HG03196 (cell line): Measurements from ENCODE around the gene MEX3A.
"Not testable (repeated sequence)": the region's sequence is repeated elsewhere in the genome, so short reads cannot be mapped to it uniquely, and the experiment has no call there.

ENCODE experiments used
- ATAC-seq: cut with Tn5 transposase; IDR thresholded peaks from one replicate; pipeline ENCODE4 v1.9.1; 2021; ENCODE audit not compliant: unreplicated experiment

Gene MEX3A

DNA sequence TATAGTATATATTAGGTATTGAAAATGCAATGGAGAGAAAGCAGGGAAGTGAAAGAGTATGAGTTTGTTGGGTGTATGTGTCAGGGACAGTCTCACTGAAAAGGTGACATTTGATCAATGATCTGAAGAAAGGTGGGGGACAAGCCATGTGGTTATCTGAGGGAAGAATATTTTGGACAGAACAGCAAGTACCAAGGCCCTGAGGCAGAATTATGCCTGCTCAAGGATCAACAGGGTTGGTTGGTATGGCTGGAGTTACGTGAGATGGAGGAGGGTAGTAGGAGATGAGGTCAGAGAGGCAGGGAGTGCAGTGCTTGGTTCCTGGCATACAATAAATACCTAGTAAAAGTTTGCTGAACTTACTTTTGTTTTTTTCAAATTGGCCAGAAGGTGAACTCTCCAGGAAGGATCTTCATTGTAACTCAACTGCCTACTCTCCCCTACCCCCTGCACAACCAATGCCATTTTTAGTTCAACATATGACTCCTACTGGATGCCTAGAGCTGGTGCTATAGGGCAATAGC, 25.9 kb downstream of the MEX3A start:
- no peak for ATAC-seq

DNA sequence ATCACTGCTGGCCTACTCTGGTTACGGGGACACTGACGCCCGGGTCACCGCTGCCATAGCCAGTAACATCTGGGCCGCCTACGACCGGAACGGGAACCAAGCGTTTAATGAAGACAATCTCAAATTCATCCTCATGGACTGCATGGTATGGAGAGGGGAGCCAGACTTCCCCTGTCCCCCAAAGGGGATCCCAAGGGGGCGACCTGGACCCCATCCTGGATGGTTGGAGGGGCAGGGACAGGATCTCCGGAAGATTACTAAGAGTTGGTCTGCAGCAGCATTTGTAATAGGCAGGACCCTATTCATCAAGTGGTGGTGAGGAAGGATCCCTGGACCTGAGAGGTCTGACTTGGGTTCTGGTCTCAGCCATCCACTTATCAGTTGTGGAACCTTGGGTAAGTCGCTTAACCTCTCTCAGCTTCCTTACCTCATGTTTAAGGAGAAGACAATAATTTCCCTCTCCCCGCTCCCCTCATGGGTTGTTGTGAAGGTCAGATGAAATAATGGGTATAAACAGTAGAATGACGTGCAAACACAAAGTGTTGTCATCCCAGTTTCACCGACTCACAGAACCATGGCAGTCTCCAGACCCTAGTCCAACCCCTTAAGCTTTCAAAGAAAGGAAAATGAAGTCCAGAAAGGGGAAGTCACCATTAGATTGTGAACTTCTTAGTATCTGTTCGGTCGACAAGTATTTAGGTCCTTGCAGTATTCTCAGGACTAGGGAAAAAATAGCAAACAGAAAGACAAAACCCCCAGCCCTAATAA, 26.8 kb downstream of the MEX3A start:
- ATAC-seq: no peak

DNA sequence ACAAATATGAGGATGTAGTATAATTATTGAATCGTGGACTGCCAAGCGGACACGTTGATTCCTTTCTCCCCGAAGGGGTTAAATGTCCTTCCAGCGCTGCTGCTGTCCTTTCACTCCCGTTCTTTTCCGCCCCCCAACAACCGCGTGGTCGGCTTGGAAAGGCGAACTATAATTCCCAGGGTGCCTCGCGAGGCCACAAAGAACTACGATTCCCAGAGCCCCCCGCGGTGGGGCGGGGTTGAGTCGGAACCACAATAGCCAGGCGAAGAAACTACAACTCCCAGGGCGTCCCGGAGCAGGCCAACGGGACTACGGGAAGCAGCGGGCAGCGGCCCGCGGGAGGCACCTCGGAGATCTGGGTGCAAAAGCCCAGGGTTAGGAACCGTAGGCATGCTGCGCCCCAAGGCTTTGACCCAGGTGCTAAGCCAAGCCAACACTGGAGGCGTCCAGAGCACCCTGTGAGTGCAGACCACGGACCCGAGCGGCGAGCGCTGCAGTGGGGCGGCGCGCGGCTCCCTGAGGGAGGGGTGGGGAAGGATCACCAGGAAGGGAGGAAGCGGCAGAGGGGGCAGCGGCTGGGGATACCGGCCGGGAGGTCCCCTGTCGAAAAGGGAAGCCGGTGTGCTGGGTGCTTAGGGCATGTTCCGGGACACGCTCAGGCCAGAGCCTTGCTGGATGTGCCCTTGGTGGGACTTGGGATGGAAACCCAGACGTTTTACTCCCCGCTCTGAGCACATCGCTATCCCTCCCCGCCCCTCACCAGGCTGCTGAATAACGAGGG, 27.6 kb downstream of the MEX3A start, which contains the start of gene LAMTOR2:
LAMTOR2 (plus strand) TSS at position 283 of the 781 bp plus-strand sequence; CDS start at position 391, 108 bp downstream.
- ATAC-seq: peak; percentile 77

DNA sequence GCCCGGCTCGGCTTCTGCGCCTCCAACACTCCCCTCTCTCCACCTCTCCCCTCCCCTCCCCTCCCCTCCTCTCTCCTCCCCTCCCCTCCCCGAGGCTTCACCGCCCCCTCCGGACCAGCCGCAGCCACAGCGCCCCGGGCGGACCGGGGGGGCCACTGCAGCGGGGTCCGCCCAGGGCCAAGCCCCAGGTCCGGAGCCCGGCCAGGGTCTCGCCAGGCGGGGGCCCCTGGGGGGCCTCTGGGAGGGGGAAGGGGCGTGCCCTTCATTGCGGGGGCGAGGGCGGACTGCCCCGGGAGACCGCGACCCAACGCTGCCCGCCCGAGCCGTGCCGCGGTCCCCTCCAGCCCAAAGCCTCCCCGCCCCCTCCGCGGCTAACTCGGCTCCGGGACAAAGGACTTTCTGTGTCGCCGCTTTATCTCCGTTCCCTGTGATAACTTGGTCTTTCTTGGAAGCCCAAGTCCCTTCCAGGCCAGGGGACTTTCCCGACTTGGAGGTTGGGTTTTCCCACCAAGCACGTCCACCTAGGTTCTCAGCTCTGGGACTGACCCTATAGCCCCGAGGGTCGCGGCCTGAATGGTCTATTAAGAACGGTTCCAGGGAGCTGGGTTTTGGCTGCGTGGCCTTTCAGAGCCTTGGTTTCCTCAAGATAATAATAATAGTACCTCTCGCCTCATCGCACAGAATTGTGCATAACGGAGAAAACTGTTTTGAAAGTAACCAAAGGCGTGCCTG, 28.3 kb downstream of the MEX3A start, which contains the start of gene UBQLN4:
UBQLN4 (minus strand) TSS at position 31 of the 732 bp plus-strand sequence. CDS start 97 bp downstream, outside the sequence.
- peak; percentile 47 for ATAC-seq

DNA sequence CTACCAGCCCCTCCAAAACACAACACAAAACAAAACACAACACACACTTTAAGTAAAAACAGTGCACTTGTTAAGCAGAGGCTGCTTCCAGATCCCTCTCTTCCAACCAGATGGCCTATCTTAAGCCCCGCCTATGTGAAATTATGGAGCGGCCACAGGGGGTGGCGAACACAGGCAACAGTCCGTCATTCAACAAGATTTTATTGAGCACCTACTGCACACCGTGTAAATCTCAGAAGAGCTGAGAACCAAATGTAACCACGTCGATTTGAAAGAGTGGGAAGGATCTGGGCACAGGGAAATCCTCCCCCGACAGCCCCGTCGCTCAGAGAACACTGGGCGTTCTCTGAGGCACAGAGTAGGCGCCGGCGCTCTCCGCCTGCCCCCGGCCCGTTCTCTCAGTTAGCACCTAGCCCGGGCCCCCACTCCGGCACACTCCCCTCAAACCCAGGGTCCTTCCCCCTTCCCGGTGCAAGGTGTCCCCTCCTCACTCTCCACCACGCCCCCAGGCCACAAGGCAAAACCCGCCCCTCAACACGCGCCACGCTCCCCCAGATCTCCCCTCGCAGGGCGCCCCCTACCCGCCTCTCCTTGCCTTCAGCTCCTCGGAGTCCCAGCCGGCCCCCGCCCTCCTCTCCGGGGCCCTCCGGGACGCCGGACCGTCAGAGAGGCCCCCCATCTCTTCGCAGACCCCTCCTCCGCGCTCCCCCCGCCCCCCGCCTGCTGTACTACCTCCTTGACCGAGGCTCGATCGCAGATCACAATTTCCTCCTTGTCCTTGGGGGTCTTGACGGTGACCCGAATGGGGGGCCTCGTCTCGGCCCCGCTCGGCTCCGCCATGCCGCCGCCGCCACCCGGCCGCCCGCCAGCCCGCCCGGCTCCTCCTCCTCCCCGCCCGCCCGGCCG, 29.1 kb downstream of the MEX3A start:
- no peak for ATAC-seq

DNA sequence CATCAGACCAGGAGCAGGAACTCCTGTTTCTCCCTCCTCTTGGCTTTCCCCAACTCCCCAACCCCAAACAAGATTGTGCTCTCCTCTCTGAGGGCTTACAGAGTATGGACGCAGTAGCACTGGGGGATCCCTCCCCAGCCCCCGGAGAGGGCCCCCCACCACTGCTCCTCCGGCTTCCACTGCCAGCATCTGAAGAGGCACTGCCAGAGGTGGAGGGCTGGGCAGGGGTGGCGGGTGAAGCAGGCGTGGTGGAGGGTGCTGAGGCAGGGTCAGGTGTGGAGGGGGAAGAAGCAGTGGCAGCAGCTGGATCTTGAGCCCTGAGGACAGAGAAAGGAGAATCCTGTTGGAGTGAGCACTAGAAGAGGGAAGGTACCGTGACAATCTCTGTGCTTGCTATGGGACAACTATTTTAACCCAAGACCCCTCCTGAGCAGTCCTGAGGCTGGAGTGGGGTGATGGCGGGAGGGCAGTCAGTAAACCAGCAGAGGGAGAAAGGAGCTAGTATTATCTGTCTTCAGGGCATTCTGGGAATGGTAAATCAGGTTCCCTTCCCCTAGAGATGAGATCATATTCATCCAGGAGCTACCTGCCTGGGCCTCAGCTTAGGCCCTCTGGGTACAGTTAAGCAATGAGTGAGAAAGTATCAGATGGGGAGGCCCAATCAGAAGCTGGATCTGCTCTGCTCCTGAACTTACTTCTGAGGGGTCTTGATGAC, 31.1 kb downstream of the MEX3A start:
- no peak for ATAC-seq

DNA sequence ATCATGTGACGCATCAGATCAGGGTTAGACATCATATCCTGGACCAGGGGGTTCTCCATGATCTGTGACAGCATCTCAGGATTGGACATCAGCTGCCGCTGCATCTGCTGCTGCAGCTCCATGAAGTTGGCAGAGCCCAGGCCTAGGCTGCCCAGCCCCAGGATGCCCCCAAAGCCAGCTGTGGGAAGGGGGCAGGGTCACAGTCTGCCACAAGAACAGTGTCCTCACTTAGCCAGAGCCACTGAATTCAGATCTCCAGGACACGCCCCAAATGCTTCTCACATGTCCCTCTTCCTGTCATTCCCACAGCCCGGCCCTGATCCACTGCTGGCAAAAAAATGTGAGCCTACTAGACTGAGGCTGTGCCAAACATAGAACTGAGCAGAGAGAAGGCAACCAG, 31.9 kb downstream of the MEX3A start:
- ATAC-seq: no peak

DNA sequence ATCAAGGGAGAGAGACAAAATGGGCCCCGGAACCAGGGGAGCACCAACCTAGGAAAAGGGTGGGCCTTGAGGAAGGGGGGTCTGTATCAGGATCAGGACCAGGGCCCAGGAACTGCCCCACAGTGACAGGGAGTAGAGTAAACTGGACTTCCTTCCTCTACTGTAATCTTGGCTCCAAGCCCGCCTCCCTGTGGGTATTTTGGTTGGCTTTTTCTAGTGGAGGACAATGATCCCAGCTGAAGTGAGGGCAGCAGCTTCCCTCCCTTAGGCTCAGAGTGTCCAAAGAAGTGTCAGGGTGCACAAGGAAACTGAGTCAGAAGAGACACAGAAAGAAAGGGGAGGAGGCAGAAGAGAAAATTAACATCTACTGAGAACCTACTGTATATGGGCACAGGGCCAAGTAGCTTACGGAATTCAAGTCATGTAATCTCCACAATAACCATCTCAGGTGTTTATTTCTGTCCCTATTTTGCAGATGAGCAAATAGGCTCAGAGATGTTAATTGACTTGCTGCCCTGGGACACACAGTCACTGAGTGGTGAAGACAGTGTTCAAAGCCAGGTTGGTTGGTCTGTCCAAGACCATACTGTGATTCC, 33.5 kb downstream of the MEX3A start:
- ATAC-seq: no peak

DNA sequence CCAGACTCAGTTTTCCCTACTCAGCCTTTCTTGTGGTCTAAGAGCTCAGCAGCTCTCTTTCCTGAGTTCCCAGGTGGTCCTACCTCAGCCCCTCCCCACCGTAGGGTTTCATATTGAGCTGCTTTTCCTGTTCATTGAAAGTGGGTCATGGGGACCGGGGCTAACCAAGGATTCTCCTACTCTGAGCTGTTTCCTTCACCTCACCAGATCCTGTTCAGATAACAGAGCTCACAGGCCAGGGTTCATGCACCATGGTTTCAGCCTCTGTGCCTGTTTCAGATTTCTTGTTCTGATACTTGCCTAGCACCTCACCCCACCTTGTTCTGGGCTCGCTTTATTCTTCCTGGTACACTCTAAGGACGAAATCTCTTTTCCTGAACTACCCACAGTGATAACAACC, 37.2 kb downstream of the MEX3A start:
- no peak for ATAC-seq

DNA sequence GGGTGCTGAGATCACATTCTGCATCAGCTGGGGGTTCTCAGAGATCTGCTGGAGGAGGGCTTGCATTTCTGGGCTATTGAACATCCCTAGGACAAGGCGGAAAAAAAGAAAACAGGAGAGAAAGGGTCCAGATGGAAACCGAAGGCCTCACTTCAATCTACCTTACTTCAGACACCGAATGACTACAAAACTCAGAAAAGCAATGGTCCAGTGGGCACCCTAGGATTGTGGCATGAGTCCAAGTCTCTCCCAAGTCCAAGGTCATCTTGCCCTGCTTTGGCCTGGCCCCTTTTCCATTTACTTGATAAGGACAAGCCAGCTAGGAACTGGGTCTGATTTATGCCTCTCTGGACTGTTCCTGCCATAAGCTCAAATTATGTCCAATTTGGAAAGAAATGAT, 39.4 kb downstream of the MEX3A start:
- ATAC-seq: no peak

DNA sequence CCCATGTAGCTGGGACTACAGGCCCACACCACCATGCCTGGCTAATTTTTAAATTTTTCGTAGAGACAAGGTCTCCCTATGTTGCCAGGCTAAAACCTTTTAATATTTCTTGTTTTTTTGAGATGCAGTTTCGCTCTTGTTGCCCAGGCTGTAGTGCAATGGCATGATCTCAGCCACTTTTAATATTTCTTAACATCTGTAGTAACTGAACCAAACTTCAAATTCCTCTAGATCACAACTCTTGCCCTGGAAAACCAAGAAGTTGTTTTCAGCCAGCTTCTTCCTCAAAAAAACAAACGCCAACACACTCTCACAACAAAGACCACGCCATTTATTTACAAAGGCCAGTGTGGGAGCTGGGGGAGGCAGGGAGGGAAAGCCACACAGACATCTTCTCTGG, 47.3 kb downstream of the MEX3A start:
- ATAC-seq: not testable (repeated sequence)

DNA sequence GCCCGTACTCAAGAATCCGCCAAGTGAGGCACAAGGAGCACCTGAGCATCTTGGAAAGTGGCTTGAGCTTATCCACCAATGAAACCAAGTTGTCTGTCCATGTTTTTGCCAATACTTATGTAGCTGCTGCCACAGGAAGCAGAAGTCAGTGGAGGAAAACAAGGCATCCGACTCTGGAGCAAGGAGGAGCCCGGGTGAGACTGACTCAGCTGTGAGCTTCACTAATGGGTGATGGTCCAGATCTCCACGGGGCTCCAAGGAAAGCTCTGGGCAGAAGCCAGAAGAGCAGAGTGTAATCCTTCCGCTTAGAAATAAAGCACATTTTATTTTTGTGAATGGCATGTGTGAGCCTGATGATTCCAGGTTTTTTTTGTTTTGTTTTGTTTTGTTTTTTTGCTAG, 49.3 kb downstream of the MEX3A start:
- no peak for ATAC-seq

DNA sequence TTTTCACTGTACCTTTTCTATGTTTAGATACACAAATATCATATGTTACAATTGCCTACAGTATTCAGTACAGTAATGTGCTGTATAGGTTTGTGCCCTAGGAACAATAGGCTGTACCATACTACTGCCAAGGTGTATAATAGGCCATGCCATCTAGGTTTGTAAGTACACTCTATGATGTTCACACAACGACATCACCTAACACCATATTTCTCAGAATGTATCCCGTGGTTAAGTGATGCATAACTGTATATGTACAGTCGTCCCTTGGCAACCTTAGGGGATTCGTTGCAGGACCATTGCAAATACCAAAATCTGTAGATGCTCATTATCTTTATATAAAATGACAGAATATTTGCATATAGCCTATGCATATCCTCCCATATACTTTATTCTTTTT, 55.7 kb downstream of the MEX3A start:
- no peak for ATAC-seq

DNA sequence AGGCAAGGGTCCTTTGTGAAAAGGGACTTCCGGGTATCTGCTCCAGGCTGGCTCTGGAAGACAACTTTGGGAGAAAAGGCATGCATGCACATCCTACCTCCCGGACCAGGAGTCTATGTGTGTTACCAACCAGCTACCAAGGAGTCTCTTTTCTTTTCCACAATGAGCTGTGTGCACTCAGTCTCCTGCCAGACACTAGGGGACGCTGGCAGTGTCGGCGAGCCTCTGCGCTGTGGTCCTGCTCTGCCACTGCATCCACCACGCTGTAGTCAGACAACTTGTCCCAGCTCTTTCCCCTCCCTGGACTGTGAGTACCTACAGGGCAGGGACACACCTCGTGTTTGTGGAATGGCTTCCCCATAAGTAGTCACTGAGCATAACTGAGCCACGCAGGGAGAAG, 56.4 kb downstream of the MEX3A start:
- no peak for ATAC-seq

DNA sequence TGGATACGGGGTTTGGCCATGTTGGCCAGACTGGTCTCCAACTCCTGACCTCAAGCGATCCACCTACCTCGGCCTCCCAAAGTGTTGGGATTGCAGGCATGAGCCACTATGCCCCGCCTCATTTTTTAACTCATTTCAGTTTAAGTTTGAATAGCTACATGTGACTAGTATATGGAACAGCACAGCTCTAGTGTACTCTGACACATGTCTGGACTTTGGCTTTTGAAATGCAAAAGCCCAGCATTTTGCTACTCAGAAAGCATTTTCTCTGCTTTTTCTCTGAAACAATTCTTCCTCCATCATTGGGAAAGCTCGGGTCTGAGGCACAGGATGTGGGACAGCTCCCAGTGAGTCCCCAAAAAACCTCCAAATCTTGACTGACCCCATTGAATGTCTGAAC, 57.5 kb downstream of the MEX3A start:
- no peak for ATAC-seq
